HG02571 (cell line): ENCODE measurements around the gene PPP1R1C.
"Not testable (repeated sequence)": the region's sequence is repeated elsewhere in the genome, so short reads cannot be mapped to it uniquely, and the experiment has no call there.

Experiments used
- ATAC-seq: cut with Tn5 transposase; IDR thresholded peaks from one replicate; pipeline ENCODE4 v1.9.1; 2021; ENCODE audit warnings: mild to moderate bottlenecking, moderate library complexity; ENCODE audit not compliant: unreplicated experiment

Gene PPP1R1C

DNA sequence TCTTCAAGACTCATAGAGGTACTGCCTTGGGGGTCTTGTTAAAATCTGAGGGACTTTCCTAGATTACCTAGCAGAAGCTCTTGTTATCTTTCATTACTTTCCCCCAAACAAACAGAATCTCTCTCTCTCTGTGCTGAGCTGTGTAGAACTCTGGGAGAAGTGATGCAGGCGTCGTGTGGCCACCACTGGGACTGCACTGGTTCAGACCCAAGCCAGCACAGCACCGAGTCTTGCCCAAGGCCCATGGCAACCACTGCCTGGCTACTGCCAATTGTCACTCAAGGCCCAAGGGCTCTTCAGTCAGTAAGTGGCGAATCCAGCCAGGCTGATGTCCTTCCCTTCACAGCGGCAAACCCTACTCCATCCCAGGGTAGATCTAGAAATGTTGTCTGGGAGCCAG, 28.6 kb downstream of the PPP1R1C start:
- ATAC-seq, result no peak

DNA sequence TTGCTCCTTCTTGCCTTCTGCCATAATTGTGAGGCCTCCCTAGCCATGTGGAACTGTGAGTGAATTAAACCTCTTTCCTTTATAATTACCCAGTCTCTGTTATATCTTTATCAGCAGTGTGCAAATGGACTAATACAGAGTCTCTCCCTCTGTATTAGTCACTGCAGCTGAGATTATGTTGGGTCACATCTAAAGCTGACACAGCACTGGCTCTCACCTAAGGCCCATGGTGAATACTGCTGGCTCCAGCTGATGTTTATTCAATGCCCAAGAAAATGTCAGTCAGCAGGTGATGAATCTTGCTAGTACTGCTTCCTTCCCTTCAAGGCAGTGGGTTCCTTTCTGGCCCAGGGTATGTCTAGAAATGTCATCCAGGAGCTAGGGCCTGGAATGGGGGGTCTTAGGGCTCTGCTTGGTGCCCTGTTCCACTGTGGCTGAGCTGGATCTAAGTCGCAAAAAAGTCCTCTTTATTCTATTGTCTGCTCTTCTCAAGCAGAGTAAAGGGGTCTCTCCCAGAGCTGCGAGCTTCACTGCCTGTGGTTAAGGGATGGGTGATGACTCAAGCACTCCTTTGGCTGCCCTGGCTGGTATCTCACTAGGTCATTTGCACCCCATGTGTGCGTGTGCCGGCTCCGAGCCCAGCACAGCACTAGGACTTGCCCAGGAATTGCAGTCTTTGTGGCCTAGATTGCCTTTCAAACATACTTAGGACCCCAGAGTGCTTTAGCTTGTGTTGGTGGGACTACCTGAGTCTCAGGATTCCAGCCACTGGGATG, 29.9 kb downstream of the PPP1R1C start:
- ATAC-seq, result no peak

GRCh38 chr2:182018218-182018617, 32.6 kb downstream of the PPP1R1C start:
- no peak for ATAC-seq

GRCh38 chr2:182019731-182020130, 34.1 kb downstream of the PPP1R1C start:
- no peak for ATAC-seq

GRCh38 chr2:182020286-182021070, 34.8 kb downstream of the PPP1R1C start:
- no peak for ATAC-seq

DNA sequence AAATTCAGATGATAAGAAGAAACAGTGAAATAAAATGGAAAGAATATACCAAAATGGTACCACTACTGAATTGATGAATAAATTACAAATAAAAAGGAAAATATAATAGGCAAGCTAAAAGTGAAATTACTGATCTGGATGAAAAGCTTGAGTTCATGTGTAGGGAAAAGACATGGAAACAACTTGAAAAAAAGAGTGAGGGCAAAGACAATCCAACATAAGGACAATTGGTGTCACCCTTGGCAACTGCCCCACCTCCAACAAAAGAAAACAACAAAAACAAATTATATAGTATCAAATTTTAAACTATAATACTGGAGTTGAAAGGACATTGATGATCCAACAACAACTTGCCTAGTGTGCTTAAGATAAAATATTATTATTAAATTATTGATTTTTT, 37.6 kb downstream of the PPP1R1C start:
- ATAC-seq, result no peak

GRCh38 chr2:182030875-182031274, 45.2 kb downstream of the PPP1R1C start:
- not testable (repeated sequence) for ATAC-seq

DNA sequence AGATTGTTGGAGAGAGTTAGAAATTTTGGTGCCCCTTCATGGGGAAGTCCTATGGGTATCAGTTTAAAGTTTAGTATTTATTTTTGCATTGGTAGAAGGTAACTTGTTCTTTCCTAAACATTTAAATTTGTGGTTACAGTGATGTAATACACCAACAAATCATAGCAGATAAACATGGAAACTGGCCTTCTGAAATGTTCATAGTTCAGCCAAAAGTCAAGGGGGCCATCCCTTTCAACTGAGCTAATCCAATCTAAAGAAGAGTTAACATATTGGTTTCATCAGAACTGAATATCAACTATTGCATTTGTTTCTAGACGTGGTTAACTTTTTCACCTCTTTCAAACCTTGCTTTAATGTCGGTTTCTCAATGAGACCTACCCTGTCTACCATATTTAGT, 46.3 kb downstream of the PPP1R1C start:
- no peak for ATAC-seq

DNA sequence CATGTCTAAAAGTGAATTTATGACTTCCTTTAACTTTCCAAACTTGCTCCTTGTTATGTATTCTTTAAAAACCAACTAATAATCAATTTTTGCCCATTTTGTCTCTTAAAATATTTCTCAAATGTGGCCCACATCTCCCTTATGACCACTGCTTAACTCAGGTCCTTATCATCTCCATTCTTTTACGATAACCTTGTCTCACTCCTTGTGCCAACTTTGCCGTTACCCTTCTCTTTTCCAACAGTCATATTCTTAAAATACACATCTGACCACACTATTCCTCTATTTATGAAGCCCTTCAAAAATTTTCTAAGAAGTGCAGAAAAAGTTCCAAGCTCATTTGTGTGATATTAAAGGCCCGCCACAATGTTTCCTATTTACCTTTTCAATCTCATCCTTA, 47.8 kb downstream of the PPP1R1C start:
- no peak for ATAC-seq

- no peak for ATAC-seq
These were observed 52.9 kb downstream of the PPP1R1C start for GRCh38 chr2:182038576-182038975.

- no peak for ATAC-seq
These were observed 57.4 kb downstream of the PPP1R1C start for GRCh38 chr2:182043021-182043420.

DNA sequence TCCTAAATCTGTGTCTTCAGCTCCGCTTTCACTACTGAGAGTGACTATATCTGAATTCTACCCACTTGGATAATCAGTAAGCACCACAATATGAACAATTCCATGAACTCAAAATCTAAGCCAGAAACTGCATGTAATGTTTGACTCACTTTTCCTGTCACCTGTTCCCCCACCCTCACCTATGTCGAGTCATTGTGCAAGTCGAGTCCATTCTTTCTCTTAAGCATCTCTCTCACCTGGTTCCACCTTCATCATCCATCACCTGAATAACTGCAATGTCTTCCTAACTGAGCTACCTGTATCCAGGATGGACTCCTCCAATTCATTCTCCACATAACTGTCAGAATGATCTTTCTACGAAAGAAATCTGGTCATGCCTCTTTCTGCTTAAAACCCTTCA, 58.2 kb downstream of the PPP1R1C start:
- ATAC-seq, result no peak

DNA sequence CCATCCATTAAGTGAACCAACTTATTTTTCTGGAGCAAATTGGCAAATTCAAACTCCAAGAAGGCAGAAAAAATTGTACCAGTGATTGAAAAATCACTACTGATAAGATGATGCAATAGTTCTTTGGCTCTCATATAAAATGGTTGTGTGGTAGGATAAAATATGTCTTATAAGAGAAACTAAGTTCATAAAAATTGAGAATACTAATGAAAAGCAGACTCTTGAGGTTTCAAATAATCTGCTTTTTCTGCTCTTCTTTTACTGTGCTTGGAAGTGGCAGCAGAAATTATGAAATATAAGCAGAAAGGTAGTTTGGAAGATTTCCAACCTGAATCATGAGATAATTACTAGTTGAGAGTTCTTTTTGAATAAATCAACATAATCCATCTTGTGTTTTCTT, 61.9 kb downstream of the PPP1R1C start:
- ATAC-seq, result no peak

DNA sequence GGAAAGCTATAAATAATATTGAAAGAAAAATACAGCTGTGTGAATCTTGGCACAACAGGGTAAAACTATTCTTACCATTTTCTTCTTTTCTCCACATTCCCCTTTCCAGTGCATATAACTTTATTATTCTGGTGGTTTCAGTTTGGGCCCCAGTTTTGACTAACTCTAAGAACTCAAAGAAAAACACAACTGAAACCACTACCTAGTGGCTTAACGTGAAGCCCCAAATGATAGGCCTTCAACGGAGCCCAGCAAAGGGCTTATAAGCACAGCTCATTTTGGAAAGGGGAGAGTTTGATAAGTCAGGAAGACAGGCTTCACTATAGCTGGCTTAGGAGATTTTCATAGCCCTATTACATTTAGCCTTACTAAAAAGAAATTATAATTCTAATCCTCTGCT, 62.4 kb downstream of the PPP1R1C start:
- ATAC-seq, result no peak

DNA sequence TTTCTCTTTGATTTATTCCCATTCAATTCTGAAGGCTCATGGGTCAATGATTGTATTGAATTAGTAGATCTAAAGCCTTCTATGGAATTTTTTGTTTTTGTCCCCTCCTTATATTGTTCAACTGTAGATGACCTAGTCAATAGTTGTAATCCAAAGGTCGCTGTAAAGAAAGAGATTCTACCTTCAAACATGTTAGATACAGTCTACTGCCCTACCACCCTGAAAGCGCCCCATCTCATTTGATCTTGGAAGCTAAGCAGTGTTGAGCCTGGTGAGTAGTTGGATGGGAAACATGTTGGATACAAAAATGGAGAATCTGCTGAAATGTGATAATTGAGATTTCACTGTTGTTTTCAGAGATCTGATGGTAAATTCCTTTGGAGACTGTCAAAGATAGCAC, 63.0 kb downstream of the PPP1R1C start:
- no peak for ATAC-seq

DNA sequence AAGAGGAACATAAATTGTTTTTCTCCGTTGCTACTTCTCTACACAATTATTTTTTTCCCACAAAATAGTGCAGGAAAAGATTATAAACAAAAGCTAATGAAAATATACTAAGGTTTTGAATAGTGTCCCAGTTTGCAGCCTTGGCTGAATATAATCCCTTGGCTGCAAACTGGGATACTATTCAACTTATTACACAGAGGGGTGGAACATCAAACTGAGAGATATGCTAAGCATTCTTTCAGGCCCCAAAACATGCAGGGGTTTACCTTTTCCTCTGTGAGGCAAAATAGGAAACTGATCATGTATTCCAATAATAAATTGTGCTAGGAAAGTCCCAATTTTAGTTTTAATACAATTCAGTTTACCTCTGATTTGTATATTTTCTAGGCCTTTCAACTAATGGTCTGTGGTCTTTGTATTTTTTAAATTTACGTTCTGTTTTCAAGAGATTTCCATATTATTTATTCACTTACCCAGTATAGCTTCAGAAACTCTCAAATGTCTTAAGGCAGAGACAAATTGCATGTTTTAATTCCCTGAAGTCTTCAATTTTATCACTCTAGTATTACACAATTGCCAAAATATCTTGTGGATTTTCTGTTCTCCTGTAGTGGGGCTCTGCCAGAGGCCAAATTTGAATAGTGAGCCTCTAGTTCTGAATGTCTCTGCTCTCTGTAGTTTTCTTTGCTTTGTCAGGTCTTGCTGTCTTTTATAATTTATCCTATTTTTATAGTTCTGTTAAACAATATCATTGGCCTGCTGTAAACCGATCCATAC, 63.9 kb downstream of the PPP1R1C start:
- no peak for ATAC-seq

DNA sequence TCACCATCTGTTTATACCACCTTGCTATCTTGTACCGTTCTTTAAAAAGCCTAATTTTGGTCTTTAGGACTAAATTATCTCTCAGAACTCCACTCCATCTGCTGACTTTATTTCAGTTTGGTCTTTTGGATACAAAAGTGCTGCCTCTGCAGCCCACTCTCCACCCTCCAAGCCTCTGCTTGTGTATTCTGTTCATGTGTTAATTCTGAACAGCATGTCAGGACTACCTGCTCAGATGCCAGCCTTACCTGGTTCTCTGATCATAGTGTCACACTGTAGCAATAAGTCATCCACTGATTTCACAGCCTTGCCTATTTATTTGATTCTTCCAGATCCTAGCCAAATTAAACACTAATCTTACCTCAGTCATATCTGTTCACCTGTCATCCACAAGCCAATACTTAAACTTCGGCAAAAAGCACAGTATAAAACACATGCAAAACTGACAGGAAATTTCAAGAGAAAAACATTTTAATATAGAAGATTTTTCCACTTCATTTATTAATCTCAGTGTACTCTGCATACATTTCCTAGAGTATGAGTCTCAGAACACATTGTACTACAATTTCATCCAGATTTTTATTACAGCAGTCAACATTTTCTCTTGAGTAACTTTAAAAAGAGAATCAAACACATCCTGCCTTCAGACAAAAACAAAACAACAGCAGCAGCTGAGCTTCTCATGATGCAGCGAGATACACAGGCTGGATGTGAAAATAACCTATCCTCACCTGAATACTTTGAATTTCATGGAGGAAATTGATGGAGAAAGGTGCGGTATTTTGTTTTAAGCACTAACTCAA, 64.9 kb downstream of the PPP1R1C start:
- ATAC-seq, result no peak

GRCh38 chr2:182055993-182056392, 70.3 kb downstream of the PPP1R1C start:
- ATAC-seq, result no peak

DNA sequence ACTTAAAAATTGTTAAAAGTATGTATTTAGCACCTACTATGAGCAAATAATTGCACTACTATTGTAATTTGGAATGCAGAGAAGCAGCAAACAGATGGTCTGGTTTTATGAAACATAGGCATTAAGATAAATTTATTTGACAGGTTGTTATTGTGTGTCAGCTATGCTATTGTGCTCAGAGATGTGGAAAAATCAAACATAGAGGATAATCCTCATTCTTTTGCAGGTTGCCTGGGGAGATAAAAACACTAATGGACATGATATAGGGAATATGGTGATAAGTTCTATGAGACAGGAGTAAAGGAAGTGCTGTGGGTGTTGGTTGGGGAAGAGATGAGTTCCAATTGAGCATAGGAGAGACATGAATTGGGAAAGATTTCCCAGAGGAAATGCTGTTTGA, 71.3 kb downstream of the PPP1R1C start:
- ATAC-seq, result no peak

DNA sequence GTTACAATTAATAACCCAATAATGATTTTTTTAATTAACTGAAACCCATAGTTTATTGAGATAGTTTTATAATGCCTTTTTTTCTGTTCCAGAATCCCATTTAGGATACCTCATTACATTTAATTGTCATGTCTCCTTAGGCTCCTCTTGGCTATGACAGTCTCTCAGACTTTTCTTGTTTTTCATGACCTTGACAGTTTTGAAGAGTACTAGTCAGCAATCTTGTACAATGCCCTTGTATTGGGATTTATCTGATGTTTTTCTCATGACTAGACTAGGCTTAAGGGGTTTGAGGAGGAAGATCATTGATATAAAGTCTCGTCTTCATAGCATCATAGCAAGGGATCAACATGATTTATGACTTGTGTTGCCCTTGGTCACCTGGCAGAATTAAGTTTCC, 72.4 kb downstream of the PPP1R1C start:
- no peak for ATAC-seq

GRCh38 chr2:182061739-182062138, 76.1 kb downstream of the PPP1R1C start:
- no peak for ATAC-seq
